GM12878 (cell line): ENCODE data around the gene ZNF652. TPM values are rescaled to one million over a fixed set of nuclear protein-coding genes. Genes with fewer than 3 reads are reported as not detected.

Source experiments
- ATAC-seq: fragments of 200-7000 bp; cut with Tn5 transposase; 3 replicates; pipeline ENCODE4 v1.9.1; 2020; ENCODE audit warnings: mild to moderate bottlenecking, moderate library complexity
- BruUV-seq: library from RNA; stranded (reverse); fragments of 400-500 nt; replicated peaks from 2 replicates; lab custom pipeline; 2021; lab: Mats Ljungman, UMichigan
- CTCF ChIA-PET: fragments of 300-600 bp; sonication (Branson Sonifier 250); formaldehyde crosslinking; extraction: SDS; loops from one replicate; lab custom pipeline; 2021; ENCODE audit warnings: inconsistent platforms; lab: Yijun Ruan, JAX
- POLR2A ChIA-PET: fragments of 350-600 bp; formaldehyde crosslinking; extraction: SDS; loops from one replicate; lab custom pipeline; 2021; ENCODE audit warnings: inconsistent platforms; lab: Charles Lee
- RAD21 ChIA-PET: fragments of 300-600 bp; sonication (Branson Sonifier 250); formaldehyde crosslinking; loops from one replicate; lab custom pipeline; 2023; ENCODE audit warnings: antibody characterized with exemption; ENCODE audit not compliant: unreplicated experiment; lab: Charles Lee
- SMC1A ChIA-PET: fragments of 300-600 bp; sonication (Branson Sonifier 250); formaldehyde crosslinking; loops from one replicate; lab custom pipeline; 2023; ENCODE audit not compliant: unreplicated experiment, uncharacterized antibody; lab: Charles Lee
- DNase-seq: peaks from one replicate; pipeline ENCODE4 v3.0.0-alpha.2; 2011; ENCODE audit warnings: low read depth, low spot score
- FAIRE-seq: peaks from 3 replicates; lab custom pipeline; 2011; peaks lifted over from hg19 to GRCh38; lab: Jason Lieb, UNC
- H2AFZ ChIP-seq: 2 replicates; pipeline ENCODE4 v1.6.0; 2011; ENCODE audit warnings: low read depth, low read length, control low read depth; ENCODE audit not compliant: control insufficient read depth
- H3K27ac ChIP-seq: 2 replicates; pipeline ENCODE4 v1.5.1; 2011; ENCODE audit warnings: control low read depth; ENCODE audit not compliant: control insufficient read depth, insufficient read depth
- H3K27me3 ChIP-seq, 2 experiments: replicated peaks in 1 of 2; 2 replicates each; pipeline versions ENCODE4 v1.6.0 to v1.6.1; 2011; ENCODE audit warnings: low read length in 1 of 2; ENCODE audit not compliant: control insufficient read depth in 2 of 2, insufficient read depth in 2 of 2
- H3K36me3 ChIP-seq, 2 experiments: 2 replicates each; pipeline ENCODE4 v1.5.1; 2011; ENCODE audit warnings: low read length in 1 of 2; ENCODE audit not compliant: control insufficient read depth in 2 of 2, insufficient read depth in 2 of 2
- H3K4me1 ChIP-seq: 2 replicates; pipeline ENCODE4 v1.6.1; 2011; ENCODE audit warnings: mild to moderate bottlenecking, low read length, moderate library complexity, mixed read lengths; ENCODE audit not compliant: control insufficient read depth, insufficient read depth
- H3K4me2 ChIP-seq: 2 replicates; pipeline ENCODE4 v1.6.0; 2011; ENCODE audit warnings: control low read depth; ENCODE audit not compliant: control insufficient read depth, insufficient read depth
- H3K4me3 ChIP-seq: fragments of 200-600 bp; sonication (generic); 2 replicates; pipeline ENCODE4 v1.5.1; 2016
- H3K79me2 ChIP-seq: 2 replicates; pipeline ENCODE4 v1.6.0; 2011; ENCODE audit warnings: low read length; ENCODE audit not compliant: control insufficient read depth, insufficient read depth
- H3K9ac ChIP-seq: 2 replicates; pipeline ENCODE4 v1.8.0; 2011; ENCODE audit warnings: low read length, control low read depth, mixed read lengths; ENCODE audit not compliant: control insufficient read depth, insufficient read depth
- H3K9me3 ChIP-seq: replicated peaks from 3 replicates; pipeline ENCODE4 v1.5.1; 2011; ENCODE audit warnings: mild to moderate bottlenecking, low read length; ENCODE audit not compliant: control insufficient read depth, insufficient read depth
- H4K20me1 ChIP-seq: 2 replicates; pipeline ENCODE4 v1.6.0; 2011; ENCODE audit not compliant: control insufficient read depth, insufficient read depth
- ELK1 ChIP-seq: IDR thresholded peaks from 2 replicates; pipeline ENCODE4 v1.6.1; 2012; ENCODE audit warnings: low read depth, low read length, improper control_type of control experiment
- FOXM1 ChIP-seq: IDR thresholded peaks from 2 replicates; pipeline ENCODE4 v1.6.1; 2012; ENCODE audit warnings: low read depth, mild to moderate bottlenecking, inconsistent platforms, low read length, moderate library complexity
- GABPA ChIP-seq: IDR thresholded peaks from 2 replicates; pipeline ENCODE4 v1.6.1; 2014; ENCODE audit warnings: antibody characterized with exemption, low read depth, mild to moderate bottlenecking, inconsistent platforms
- IKZF1 ChIP-seq: fragments of 450-650 bp; conservative IDR thresholded peaks from 2 replicates; pipeline ENCODE4 v1.6.1; 2017; ENCODE audit warnings: antibody characterized with exemption, mild to moderate bottlenecking
- JUNB ChIP-seq: IDR thresholded peaks from 2 replicates; pipeline ENCODE4 v1.6.1; 2016; ENCODE audit warnings: antibody characterized with exemption, mild to moderate bottlenecking
- STAT1 ChIP-seq: fragments of 450-650 bp; conservative IDR thresholded peaks from 2 replicates; pipeline ENCODE4 v1.6.1; 2014; ENCODE audit warnings: antibody characterized with exemption, mild to moderate bottlenecking
- ZBTB33 ChIP-seq: fragments of 450-650 bp; IDR thresholded peaks from 2 replicates; pipeline ENCODE4 v1.6.1; 2017; ENCODE audit warnings: mild to moderate bottlenecking
- WGBS: methylation state at CpG from one replicate; pipeline ENCODE4 v1.1.6; 2016; ENCODE audit warnings: low lambda C conversion rate; ENCODE audit not compliant: insufficient replicate concordance, insufficient coverage; ENCODE audit errors: missing lambda C conversion rate; 5-methylcytosine and 5-hydroxymethylcytosine counted together
- in situ Hi-C: fragments of 300-500 bp; cut with MboI; formaldehyde crosslinking; loops from 9 replicates; pipeline ENCODE4 v1.14.3; 2018; ENCODE audit warnings: mixed read lengths
- intact Hi-C: fragments of 100-400 bp; cut with micrococcal nuclease; formaldehyde crosslinking; loops from one replicate; pipeline ENCODE4 v1.14.2; 2022; ENCODE audit not compliant: unreplicated experiment
- polyA plus RNA-seq, 11 experiments: library from polyadenylated mRNA; depleted of rRNA in 4 of 11; unstranded in 6 of 11; stranded (reverse) in 5 of 11; fragments of >200 nt; fragmentation: Nextera tagmentation in 4 of 11; fragmentation: Illumina TruSeq in 1 of 11; extraction: Ambion mirVana in 4 of 11; extraction: Trizol in 1 of 11; gene quantifications; 1 replicate in 1 of 11; 2 replicates in 10 of 11; pipeline versions ENCODE4 v1.2.1 to v1.2.3, GENCODE V29; 2011 to 2016; ENCODE audit warnings: inconsistent platforms in 2 of 11, missing spikeins in 2 of 11, low read depth in 1 of 11
- total RNA-seq, 4 experiments: library from RNA; depleted of rRNA in 3 of 4; stranded (reverse); fragments of >200 nt in 3 of 4; fragmentation: Illumina TruSeq in 1 of 4; extraction: Trizol in 1 of 4; gene quantifications; 2 replicates each; pipeline versions ENCODE4 v1.2.1 to v1.2.3, GENCODE V29; 2013 to 2021

ZNF652 gene
- total and polyA plus RNA-seq, 10 of the 15 experiments (the other 5 are each of a cell fraction or from before 2014, with no cell fraction given) = 3.4 to 13.1 (median 8.7) TPM

GRCh38 chr17:49393491-49394255 is 31.6 kb upstream of the ZNF652 start:
- ATAC-seq = no peak
- RAD21 ChIA-PET = interaction anchor here (1.9 to 2.2 kb wide), 3 partner anchors 25 to 79 kb away, joined by 7 to 12 read pairs (median 8); no protein-coding TSS in a partner anchor
- Histone ChIP-seq H3K79me2 (no peaks in the 10 kb centered on the region), H3K4me1 (peaks cover 26% of the 10 kb centered on the region), H4K20me1 (no peaks in the 10 kb centered on the region), H3K4me3 (no peak overlapping the region), H2AFZ (no peak overlapping the region), H3K9me3 (no peaks in the 10 kb centered on the region), H3K9ac (no peak overlapping the region), H3K27me3 (no peaks in the 10 kb centered on the region), H3K36me3 (no peaks in the 10 kb centered on the region), H3K27ac (no peak overlapping the region), H3K4me2 (no peak overlapping the region)
- SMC1A ChIA-PET = interaction anchor here (0.9 to 7.9 kb wide), 5 partner anchors 13 to 76 kb away, joined by 3 to 85 read pairs (median 4); no protein-coding TSS in a partner anchor
- POLR2A ChIA-PET = interaction anchor here (0.6 kb wide), 1 partner anchor 814 kb away, joined by 5 read pairs; no protein-coding TSS in a partner anchor
- 71% methylated on average over 8 of the region's 8 CpGs for WGBS
- no peak for TF ChIP-seq ZBTB33
- TF ChIP-seq GABPA = no peak
- no peak for TF ChIP-seq IKZF1
- no peak for TF ChIP-seq JUNB
- no peak for TF ChIP-seq FOXM1
- no peak for TF ChIP-seq STAT1
- TF ChIP-seq ELK1 = no peak
- no TSS peak for BruUV-seq
- DNase-seq = no peak
- intact Hi-C loops = loop anchor here (10.0 kb wide), 1 partner anchor 159 kb away; the partner anchor contains the start of gene PHOSPHO1
- FAIRE-seq = no peak
- in situ Hi-C loops = no loop called here
- CTCF ChIA-PET = interaction anchor here (0.6 to 1.9 kb wide), 11 partner anchors 15 to 97 kb away, joined by 3 to 37 read pairs (median 4); no protein-coding TSS in a partner anchor
